Endothelial cell of umbilical vein (primary cell): ENCODE measurements around the gene LAD1.

Experiments
- FOS ChIP-seq: IDR thresholded peaks from 2 replicates; pipeline ENCODE4 v1.6.1; 2011; ENCODE audit warnings: mild to moderate bottlenecking, low read length, moderate library complexity, borderline replicate concordance; ENCODE audit not compliant: insufficient read depth
- TF ChIP-seq, protein P1 (sequence below), 2 donors: IDR thresholded peaks; 1 replicate in 1 of 2; 2 replicates in 1 of 2; pipeline ENCODE4 v1.5.1; 2011; ENCODE audit warnings: low read length in 2 of 2, mild to moderate bottlenecking in 2 of 2, moderate library complexity in 2 of 2, control low read depth in 1 of 2, inconsistent platforms in 1 of 2, low read depth in 1 of 2; ENCODE audit not compliant: insufficient read depth in 1 of 2; ENCODE audit errors: extremely low read depth in 1 of 2

DNA sequence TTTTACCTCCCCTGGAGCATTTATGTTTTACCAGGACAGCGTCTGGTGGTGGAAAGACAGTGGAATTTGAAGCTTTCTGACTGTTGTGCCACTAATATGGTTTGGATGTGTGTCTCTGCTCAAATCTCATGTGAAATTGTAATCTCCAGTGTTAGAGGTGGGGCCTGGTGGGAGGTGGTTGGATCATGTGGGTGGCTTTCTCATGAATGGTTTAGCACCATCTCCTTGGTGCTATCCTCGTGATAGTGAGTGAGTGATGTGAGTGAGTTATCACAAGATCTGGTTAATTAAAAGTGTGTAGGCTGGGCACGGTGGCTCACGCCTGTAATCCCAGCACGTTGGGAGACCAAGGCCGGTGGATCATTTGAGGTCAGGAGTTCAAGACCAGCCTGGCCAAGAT lies 46.2 kb upstream of the LAD1 start:
- TF ChIP-seq, protein P1, sequence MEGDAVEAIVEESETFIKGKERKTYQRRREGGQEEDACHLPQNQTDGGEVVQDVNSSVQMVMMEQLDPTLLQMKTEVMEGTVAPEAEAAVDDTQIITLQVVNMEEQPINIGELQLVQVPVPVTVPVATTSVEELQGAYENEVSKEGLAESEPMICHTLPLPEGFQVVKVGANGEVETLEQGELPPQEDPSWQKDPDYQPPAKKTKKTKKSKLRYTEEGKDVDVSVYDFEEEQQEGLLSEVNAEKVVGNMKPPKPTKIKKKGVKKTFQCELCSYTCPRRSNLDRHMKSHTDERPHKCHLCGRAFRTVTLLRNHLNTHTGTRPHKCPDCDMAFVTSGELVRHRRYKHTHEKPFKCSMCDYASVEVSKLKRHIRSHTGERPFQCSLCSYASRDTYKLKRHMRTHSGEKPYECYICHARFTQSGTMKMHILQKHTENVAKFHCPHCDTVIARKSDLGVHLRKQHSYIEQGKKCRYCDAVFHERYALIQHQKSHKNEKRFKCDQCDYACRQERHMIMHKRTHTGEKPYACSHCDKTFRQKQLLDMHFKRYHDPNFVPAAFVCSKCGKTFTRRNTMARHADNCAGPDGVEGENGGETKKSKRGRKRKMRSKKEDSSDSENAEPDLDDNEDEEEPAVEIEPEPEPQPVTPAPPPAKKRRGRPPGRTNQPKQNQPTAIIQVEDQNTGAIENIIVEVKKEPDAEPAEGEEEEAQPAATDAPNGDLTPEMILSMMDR (IDR thresholded peaks at IDR 0.05; ENCODE audit: extremely low read depth in 1 of 2, insufficient read depth in 1 of 2, low read depth in 1 of 2, low read length in 2 of 2): no peak
- TF ChIP-seq FOS: no peak
